ENCODE measurements around the gene SLC44A1.

The SLC44A1 gene

DNA sequence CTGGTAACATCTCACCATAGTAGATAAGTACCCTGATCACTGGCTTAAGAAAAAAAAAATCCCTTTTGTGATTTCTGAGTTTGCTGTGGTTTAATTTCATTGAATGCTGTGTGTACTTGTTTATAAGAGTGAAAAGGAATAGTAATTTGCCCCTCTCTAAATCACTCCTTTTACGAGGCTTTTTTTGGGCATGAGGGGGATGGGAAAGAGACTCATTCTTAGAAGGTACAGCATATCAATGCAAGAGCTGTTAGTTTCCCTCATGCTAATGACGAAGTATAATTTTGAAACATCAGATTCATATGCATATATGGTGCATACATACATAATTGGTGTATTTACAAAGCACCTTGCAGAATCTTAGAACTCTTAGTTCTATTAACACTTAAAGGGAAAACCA lies 2.4 kb upstream of the SLC44A1 start:
- DNase-seq (ENCODE audit: low read depth, low spot score) = no peak
- H3K9ac ChIP-seq (ENCODE audit: insufficient read length, low read depth) = no peak overlapping the region
- no peaks in the 10 kb centered on the region for H3K36me3 ChIP-seq (ENCODE audit: insufficient read depth, insufficient read length, low read length)
- TF ChIP-seq YY1 (IDR thresholded peaks at IDR 0.05; ENCODE audit: insufficient read depth, insufficient read length) (no peak), ZNF274 (IDR thresholded peaks at IDR 0.05; ENCODE audit: low read depth, low read length) (no peak), SUZ12 (IDR thresholded peaks at IDR 0.05; ENCODE audit: extremely low read depth, insufficient read depth, insufficient read length) (no peak)
- no peak overlapping the region for H3K4me3 ChIP-seq (ENCODE audit: insufficient read length, low read depth)
- H3K9me3 ChIP-seq (ENCODE audit: insufficient read depth, low read length) = no peaks in the 10 kb centered on the region
- H3K27me3 ChIP-seq (ENCODE audit: insufficient read depth, insufficient read length) = no peaks in the 10 kb centered on the region
- peaks cover 4% of the 10 kb centered on the region for H3K4me1 ChIP-seq (ENCODE audit: insufficient read depth, insufficient read length)

DNA sequence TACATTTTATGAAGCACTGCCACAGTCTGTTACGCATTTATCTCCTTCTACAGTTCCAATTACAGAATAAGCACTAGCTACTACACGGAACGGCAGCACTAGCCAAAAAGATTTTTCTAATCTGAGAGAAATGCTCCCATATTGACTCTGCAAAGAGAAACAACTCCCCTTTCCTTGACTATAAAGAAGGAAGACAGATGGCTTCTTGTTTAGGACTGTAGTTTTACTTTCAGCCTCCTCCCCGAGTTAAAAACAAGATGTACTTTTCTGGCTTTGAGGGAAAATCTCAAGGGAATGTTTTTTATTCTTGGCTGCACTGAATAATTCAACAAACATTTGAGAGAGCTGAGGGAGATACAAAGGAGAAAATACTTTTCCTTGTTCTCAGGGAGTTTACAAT lies 1.9 kb upstream of the SLC44A1 start:
- Histone ChIP-seq H3K36me3 (ENCODE audit: insufficient read depth, insufficient read length, low read length) (no peaks in the 10 kb centered on the region), H3K4me1 (ENCODE audit: insufficient read depth, insufficient read length) (peaks cover 4% of the 10 kb centered on the region), H3K4me3 (ENCODE audit: insufficient read length, low read depth) (no peak overlapping the region), H3K27me3 (ENCODE audit: insufficient read depth, insufficient read length) (no peaks in the 10 kb centered on the region), H3K9ac (ENCODE audit: insufficient read length, low read depth) (no peak overlapping the region), H3K9me3 (ENCODE audit: insufficient read depth, low read length) (no peaks in the 10 kb centered on the region)
- DNase-seq (ENCODE audit: low read depth, low spot score) = no peak
- TF ChIP-seq YY1 (IDR thresholded peaks at IDR 0.05; ENCODE audit: insufficient read depth, insufficient read length) = no peak
- no peak for TF ChIP-seq SUZ12 (IDR thresholded peaks at IDR 0.05; ENCODE audit: extremely low read depth, insufficient read depth, insufficient read length)
- no peak for TF ChIP-seq ZNF274 (IDR thresholded peaks at IDR 0.05; ENCODE audit: low read depth, low read length)

DNA sequence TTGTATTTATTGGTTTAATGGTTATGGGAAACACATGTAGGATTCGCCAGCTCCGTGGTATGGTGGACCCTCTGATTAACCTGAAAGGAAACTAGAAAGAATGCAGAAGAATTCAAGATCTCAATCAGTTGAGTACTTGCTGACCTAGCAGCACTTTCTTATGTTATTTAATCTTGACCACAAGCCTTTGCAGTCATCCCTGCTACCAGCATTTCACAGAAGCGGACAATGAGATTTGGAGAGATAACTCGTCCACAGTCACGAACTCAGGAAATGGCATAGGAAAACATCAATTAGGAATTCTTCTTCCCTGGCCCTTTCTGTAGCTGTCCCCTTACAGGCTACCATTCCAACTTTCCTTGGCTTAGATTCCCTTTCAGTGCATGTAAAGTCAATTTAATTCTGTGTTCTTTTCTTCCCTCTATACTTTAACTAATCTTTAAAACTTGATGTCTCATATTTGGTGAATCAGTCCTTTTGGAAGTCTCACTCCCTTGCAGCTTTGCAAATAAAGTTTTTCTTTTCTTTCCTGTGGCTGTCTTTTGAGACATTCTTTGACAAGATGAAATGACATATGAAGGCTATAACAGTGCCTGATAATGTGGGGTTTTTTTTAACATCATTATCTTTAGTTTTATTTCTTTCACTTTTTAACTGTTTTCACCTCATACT lies 1.3 kb upstream of the SLC44A1 start:
- Histone ChIP-seq H3K27me3 (ENCODE audit: insufficient read depth, insufficient read length) (no peaks in the 10 kb centered on the region), H3K4me1 (ENCODE audit: insufficient read depth, insufficient read length) (peaks cover 4% of the 10 kb centered on the region), H3K9ac (ENCODE audit: insufficient read length, low read depth) (peak overlapping the region; percentile 73), H3K36me3 (ENCODE audit: insufficient read depth, insufficient read length, low read length) (no peaks in the 10 kb centered on the region), H3K4me3 (ENCODE audit: insufficient read length, low read depth) (peak overlapping the region; percentile 75), H3K9me3 (ENCODE audit: insufficient read depth, low read length) (no peaks in the 10 kb centered on the region)
- TF ChIP-seq ZNF274 (IDR thresholded peaks at IDR 0.05; ENCODE audit: low read depth, low read length) (no peak), SUZ12 (IDR thresholded peaks at IDR 0.05; ENCODE audit: extremely low read depth, insufficient read depth, insufficient read length) (no peak), YY1 (IDR thresholded peaks at IDR 0.05; ENCODE audit: insufficient read depth, insufficient read length) (no peak)
- DNase-seq (ENCODE audit: low read depth, low spot score) = no peak

DNA sequence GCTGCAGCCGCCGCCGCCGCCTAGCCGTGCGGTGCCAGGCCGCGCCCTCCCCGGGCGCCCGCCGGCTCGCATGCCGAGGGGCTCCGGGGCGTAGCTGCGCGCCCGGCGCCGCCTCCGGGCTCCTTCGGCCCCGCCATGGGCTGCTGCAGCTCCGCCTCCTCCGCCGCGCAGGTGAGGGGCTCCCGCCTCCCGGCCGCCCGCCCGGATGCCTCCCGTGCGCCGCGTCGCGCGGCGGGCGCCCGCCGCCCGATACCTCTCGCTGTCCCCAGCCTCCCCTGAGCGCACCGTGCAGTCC lies 230 bp downstream of the SLC44A1 start:
- peak overlapping the region; percentile 75 for H3K4me3 ChIP-seq (ENCODE audit: insufficient read length, low read depth)
- no peaks in the 10 kb centered on the region for H3K27me3 ChIP-seq (ENCODE audit: insufficient read depth, insufficient read length)
- no peak for DNase-seq (ENCODE audit: low read depth, low spot score)
- no peaks in the 10 kb centered on the region for H3K9me3 ChIP-seq (ENCODE audit: insufficient read depth, low read length)
- peak overlapping the region; percentile 80 for H3K9ac ChIP-seq (ENCODE audit: insufficient read length, low read depth)
- H3K36me3 ChIP-seq (ENCODE audit: insufficient read depth, insufficient read length, low read length) = no peaks in the 10 kb centered on the region
- peaks cover 4% of the 10 kb centered on the region for H3K4me1 ChIP-seq (ENCODE audit: insufficient read depth, insufficient read length)
- TF ChIP-seq ZNF274 (IDR thresholded peaks at IDR 0.05; ENCODE audit: low read depth, low read length) = no peak
- no peak for TF ChIP-seq YY1 (IDR thresholded peaks at IDR 0.05; ENCODE audit: insufficient read depth, insufficient read length)
- TF ChIP-seq SUZ12 (IDR thresholded peaks at IDR 0.05; ENCODE audit: extremely low read depth, insufficient read depth, insufficient read length) = no peak

- H3K9me3 ChIP-seq (ENCODE audit: insufficient read depth, low read length) = no peaks in the 10 kb centered on the region
- H3K36me3 ChIP-seq (ENCODE audit: insufficient read depth, insufficient read length, low read length) = no peaks in the 10 kb centered on the region
- DNase-seq (ENCODE audit: low read depth, low spot score) = no peak
- H3K4me1 ChIP-seq (ENCODE audit: insufficient read depth, insufficient read length) = peaks cover 4% of the 10 kb centered on the region
- H3K27me3 ChIP-seq (ENCODE audit: insufficient read depth, insufficient read length) = no peaks in the 10 kb centered on the region
- peak overlapping the region; percentile 80 for H3K9ac ChIP-seq (ENCODE audit: insufficient read length, low read depth)
- no peak for TF ChIP-seq YY1 (IDR thresholded peaks at IDR 0.05; ENCODE audit: insufficient read depth, insufficient read length)
- no peak for TF ChIP-seq ZNF274 (IDR thresholded peaks at IDR 0.05; ENCODE audit: low read depth, low read length)
- TF ChIP-seq SUZ12 (IDR thresholded peaks at IDR 0.05; ENCODE audit: extremely low read depth, insufficient read depth, insufficient read length) = no peak
- peak overlapping the region; percentile 75 for H3K4me3 ChIP-seq (ENCODE audit: insufficient read length, low read depth)
Measured at GRCh38 chr9:105245029-105245890, 809 bp downstream of the SLC44A1 start.

- peak overlapping the region; percentile 80 for H3K9ac ChIP-seq (ENCODE audit: insufficient read length, low read depth)
- H3K36me3 ChIP-seq (ENCODE audit: insufficient read depth, insufficient read length, low read length) = no peaks in the 10 kb centered on the region
- H3K4me1 ChIP-seq (ENCODE audit: insufficient read depth, insufficient read length) = peaks cover 4% of the 10 kb centered on the region
- DNase-seq (ENCODE audit: low read depth, low spot score) = no peak
- H3K4me3 ChIP-seq (ENCODE audit: insufficient read length, low read depth) = peak overlapping the region; percentile 75
- H3K9me3 ChIP-seq (ENCODE audit: insufficient read depth, low read length) = no peaks in the 10 kb centered on the region
- TF ChIP-seq ZNF274 (IDR thresholded peaks at IDR 0.05; ENCODE audit: low read depth, low read length) (no peak), SUZ12 (IDR thresholded peaks at IDR 0.05; ENCODE audit: extremely low read depth, insufficient read depth, insufficient read length) (no peak)
- no peaks in the 10 kb centered on the region for H3K27me3 ChIP-seq (ENCODE audit: insufficient read depth, insufficient read length)
Measured at GRCh38 chr9:105245891-105246161, 1.4 kb downstream of the SLC44A1 start.

DNA sequence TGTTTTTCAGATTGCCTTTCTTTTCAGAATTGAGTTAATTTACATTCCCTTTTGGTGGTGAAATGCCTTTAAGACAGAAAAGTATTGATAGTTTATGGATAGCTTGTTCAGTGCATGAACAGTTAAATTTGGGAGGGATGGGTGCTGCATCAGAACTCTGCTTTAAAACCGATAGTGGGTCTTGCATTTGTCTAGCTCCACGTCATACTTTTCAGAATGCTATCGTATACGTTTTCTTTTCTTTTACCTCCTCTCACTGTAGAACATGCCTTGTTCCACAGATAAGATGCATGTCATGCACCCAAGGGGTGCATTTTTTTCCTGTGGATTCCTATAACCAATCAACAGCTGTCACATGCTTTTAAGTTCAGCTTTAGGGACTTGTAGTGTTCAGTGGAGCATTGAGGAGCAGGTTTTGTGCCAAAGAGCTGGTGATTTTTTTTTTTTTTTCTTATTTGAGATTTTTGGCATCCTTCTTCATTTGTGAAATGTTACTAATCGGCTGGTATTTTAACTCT lies 2.3 kb downstream of the SLC44A1 start:
- Histone ChIP-seq H3K4me1 (ENCODE audit: insufficient read depth, insufficient read length) (peaks cover 4% of the 10 kb centered on the region), H3K27me3 (ENCODE audit: insufficient read depth, insufficient read length) (no peaks in the 10 kb centered on the region), H3K4me3 (ENCODE audit: insufficient read length, low read depth) (no peak overlapping the region), H3K9me3 (ENCODE audit: insufficient read depth, low read length) (no peaks in the 10 kb centered on the region), H3K9ac (ENCODE audit: insufficient read length, low read depth) (no peak overlapping the region), H3K36me3 (ENCODE audit: insufficient read depth, insufficient read length, low read length) (no peaks in the 10 kb centered on the region)
- TF ChIP-seq SUZ12 (IDR thresholded peaks at IDR 0.05; ENCODE audit: extremely low read depth, insufficient read depth, insufficient read length) (no peak), YY1 (IDR thresholded peaks at IDR 0.05; ENCODE audit: insufficient read depth, insufficient read length) (no peak), ZNF274 (IDR thresholded peaks at IDR 0.05; ENCODE audit: low read depth, low read length) (no peak)
- no peak for DNase-seq (ENCODE audit: low read depth, low spot score)
